ENCODE measurements around the gene EXTL1.

DNA sequence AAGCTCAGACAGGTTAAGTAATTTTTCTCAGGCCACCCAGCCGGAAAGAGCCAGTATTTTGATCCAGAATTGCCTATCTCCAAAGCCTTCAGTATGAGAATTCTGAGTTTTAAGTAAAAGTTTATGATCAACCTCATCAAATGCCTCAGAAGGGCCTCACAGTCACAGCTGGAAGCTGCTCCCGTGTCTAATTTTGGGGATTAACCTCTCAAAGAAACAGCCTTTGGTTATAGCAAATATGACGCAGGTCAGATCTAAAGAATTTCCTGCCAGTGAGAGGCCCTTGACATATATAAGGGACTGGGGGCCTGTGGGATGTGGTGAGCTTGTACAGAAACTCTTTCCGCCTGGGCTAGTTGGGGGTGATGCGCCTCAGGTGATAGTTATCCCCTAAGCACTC is 2.3 kb downstream of the EXTL1 start:
- TF ChIP-seq, protein P1, sequence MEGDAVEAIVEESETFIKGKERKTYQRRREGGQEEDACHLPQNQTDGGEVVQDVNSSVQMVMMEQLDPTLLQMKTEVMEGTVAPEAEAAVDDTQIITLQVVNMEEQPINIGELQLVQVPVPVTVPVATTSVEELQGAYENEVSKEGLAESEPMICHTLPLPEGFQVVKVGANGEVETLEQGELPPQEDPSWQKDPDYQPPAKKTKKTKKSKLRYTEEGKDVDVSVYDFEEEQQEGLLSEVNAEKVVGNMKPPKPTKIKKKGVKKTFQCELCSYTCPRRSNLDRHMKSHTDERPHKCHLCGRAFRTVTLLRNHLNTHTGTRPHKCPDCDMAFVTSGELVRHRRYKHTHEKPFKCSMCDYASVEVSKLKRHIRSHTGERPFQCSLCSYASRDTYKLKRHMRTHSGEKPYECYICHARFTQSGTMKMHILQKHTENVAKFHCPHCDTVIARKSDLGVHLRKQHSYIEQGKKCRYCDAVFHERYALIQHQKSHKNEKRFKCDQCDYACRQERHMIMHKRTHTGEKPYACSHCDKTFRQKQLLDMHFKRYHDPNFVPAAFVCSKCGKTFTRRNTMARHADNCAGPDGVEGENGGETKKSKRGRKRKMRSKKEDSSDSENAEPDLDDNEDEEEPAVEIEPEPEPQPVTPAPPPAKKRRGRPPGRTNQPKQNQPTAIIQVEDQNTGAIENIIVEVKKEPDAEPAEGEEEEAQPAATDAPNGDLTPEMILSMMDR (IDR thresholded peaks at IDR 0.05): no peak
- no peak for TF ChIP-seq POLR2A (IDR thresholded peaks at IDR 0.05)

Data from thyroid gland (tissue), 4 donors.